Measurements from ENCODE around the gene COQ10B. TPM values are rescaled to one million over a fixed set of nuclear protein-coding genes. Genes with fewer than 3 reads are reported as not detected.

The COQ10B gene
- total RNA-seq, 2 donors from 2014 or later: 50.8 to 54.9 TPM

DNA sequence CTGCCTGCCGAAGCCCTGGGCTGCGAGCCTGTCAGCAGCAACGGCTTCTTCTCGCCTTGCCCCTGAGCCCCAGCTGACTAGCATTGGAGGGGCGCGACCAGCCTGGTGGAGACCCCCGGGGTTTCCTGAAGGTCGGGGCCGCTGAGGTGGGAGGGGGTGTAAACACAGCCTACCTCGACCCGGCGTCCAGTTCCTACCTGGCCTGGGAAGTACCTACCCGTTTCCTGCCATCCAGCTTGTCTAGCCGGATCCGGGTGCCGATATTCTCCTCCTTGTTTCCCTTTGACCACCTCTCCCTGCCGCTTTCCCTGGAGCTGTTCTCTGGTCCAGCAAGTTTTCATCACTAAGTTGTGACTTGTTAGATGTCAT is 63.0 kb downstream of the COQ10B start:
- peak overlapping the region; percentile 95 for H3K4me3 Mint-ChIP-seq
- no peaks in the 10 kb centered on the region for H3K9me3 ChIP-seq (ENCODE audit: control insufficient read depth, low read length, poor library complexity, severe bottlenecking)
- no peaks in the 10 kb centered on the region for H3K36me3 Mint-ChIP-seq (ENCODE audit: low read depth)
- H3K4me1 Mint-ChIP-seq: peaks cover 26% of the 10 kb centered on the region
- ATAC-seq: peak; percentile 1
- DNase-seq: no peak
- H3K27ac Mint-ChIP-seq: peak overlapping the region; percentile 99
- no peaks in the 10 kb centered on the region for H3K27me3 Mint-ChIP-seq

DNA sequence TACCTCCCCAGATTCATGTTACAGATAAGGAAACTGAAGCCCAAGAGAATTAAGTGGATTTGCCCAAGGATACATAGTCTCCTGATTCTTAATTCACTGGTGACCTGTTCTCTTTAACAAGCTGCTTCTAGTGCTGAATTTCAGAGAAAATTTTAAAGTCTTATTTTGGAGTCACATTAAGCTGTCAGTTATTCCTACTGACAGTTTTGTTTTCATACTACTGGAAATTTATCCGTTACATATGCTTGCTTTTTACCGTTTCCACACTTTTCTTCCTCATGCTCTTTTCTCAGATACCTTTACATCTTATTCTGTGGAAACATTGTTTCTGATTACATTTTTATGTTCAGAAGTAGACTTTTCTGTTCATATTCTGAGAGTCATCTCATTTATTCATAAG is 63.8 kb downstream of the COQ10B start:
- Mint-ChIP-seq H3K36me3 (ENCODE audit: low read depth) (no peaks in the 10 kb centered on the region), H3K27ac (peak overlapping the region; percentile 99), H3K4me1 (peaks cover 26% of the 10 kb centered on the region), H3K27me3 (no peaks in the 10 kb centered on the region), H3K4me3 (peak overlapping the region; percentile 95)
- DNase-seq (no peak), ATAC-seq (no peak)
- H3K9me3 ChIP-seq (ENCODE audit: control insufficient read depth, low read length, poor library complexity, severe bottlenecking): no peaks in the 10 kb centered on the region

Other genes with a start within 250 kb of the COQ10B start
- gene ANKRD44, start 142.8 kb upstream of the COQ10B start, total RNA-seq: 100 to 1,000 TPM; 232 to 246 TPM
- gene SF3B1, start 18.5 kb upstream of the COQ10B start, total RNA-seq: 100 to 1,000 TPM; 454 to 510 TPM
- 100 to 1,000 TPM; 161 to 182 TPM for gene HSPD1, start 46.3 kb downstream of the COQ10B start, total RNA-seq
- gene HSPE1, start 46.8 kb downstream of the COQ10B start, total RNA-seq: 10 to 100 TPM; 61.3 to 74.6 TPM
- gene MOB4, start 62.5 kb downstream of the COQ10B start, total RNA-seq: 10 to 100 TPM; 16.3 to 28.9 TPM
- gene RFTN2, start 222.0 kb downstream of the COQ10B start, total RNA-seq: under 1 TPM in 1 of 2 donors, not detected in 1; 0.05 TPM

All from T-helper 17 cell (primary cell).